Mesothelial cell of epicardium (in vitro differentiated cells): Measurements from ENCODE around the gene RAP2C. TPM values are rescaled to one million over a fixed set of nuclear protein-coding genes. Genes with fewer than 3 reads are reported as not detected.

Source experiments
- DNase-seq, 2 experiments: peaks; one replicate each; pipeline ENCODE4 v3.0.0; 2021; ENCODE audit warnings: low spot score in 2 of 2; ENCODE audit not compliant: unreplicated experiment in 2 of 2
- H3K27ac Mint-ChIP-seq: 2 replicates; pipeline ENCODE4 v1.8.0; 2021; ENCODE audit warnings: mixed read lengths
- H3K27me3 Mint-ChIP-seq: 2 replicates; pipeline ENCODE4 v1.8.0; 2021; ENCODE audit warnings: low read depth, mixed read lengths
- H3K36me3 Mint-ChIP-seq: 2 replicates; pipeline ENCODE4 v1.8.0; 2021; ENCODE audit warnings: mixed read lengths
- H3K4me1 Mint-ChIP-seq: 2 replicates; pipeline ENCODE4 v1.8.0; 2021; ENCODE audit warnings: mixed read lengths
- H3K4me3 Mint-ChIP-seq: 2 replicates; pipeline ENCODE4 v1.8.0; 2021; ENCODE audit warnings: mild to moderate bottlenecking, moderate library complexity, mixed read lengths
- H3K9me3 Mint-ChIP-seq: 2 replicates; pipeline ENCODE4 v1.8.0; 2021; ENCODE audit warnings: mixed read lengths
- total RNA-seq: library from RNA; stranded (reverse); gene quantifications from 3 replicates; pipeline ENCODE4 v1.2.1, GENCODE V29; 2021
- TF ChIP-seq, protein P1 (sequence below): fragments of 200-600 bp; sonication (generic); IDR thresholded peaks from one replicate; pipeline ENCODE4 v1.5.0; 2021; ENCODE audit warnings: antibody characterized with exemption; ENCODE audit not compliant: unreplicated experiment

Gene RAP2C
- total RNA-seq, 1 donor from 2014 or later: 85.0 TPM

DNA sequence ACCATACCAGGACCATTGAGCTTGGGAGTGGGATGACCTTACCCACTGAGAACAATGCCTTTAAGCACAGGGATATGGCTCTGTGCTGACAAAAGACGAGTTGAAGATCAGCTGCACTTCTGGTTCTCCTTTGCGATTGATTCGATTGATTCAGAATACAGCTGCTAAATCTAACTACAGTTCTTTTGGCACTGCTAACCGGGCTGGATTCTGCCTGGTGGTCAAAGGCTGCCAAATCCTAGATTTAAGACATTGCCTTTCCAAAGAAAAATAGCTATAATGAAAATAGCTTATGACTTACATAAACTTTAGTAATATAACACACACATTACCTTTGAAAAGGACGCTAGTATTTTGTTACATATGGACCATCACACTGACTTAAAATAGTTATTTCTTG is 18.3 kb downstream of the RAP2C start:
- Mint-ChIP-seq H3K9me3 (peaks cover 5% of the 10 kb centered on the region), H3K36me3 (peaks cover 20% of the 10 kb centered on the region), H3K4me3 (no peak overlapping the region), H3K27me3 (no peaks in the 10 kb centered on the region), H3K4me1 (peaks cover 23% of the 10 kb centered on the region), H3K27ac (no peak overlapping the region)
- DNase-seq: no peak
- TF ChIP-seq, protein P1, sequence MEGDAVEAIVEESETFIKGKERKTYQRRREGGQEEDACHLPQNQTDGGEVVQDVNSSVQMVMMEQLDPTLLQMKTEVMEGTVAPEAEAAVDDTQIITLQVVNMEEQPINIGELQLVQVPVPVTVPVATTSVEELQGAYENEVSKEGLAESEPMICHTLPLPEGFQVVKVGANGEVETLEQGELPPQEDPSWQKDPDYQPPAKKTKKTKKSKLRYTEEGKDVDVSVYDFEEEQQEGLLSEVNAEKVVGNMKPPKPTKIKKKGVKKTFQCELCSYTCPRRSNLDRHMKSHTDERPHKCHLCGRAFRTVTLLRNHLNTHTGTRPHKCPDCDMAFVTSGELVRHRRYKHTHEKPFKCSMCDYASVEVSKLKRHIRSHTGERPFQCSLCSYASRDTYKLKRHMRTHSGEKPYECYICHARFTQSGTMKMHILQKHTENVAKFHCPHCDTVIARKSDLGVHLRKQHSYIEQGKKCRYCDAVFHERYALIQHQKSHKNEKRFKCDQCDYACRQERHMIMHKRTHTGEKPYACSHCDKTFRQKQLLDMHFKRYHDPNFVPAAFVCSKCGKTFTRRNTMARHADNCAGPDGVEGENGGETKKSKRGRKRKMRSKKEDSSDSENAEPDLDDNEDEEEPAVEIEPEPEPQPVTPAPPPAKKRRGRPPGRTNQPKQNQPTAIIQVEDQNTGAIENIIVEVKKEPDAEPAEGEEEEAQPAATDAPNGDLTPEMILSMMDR: no peak

DNA sequence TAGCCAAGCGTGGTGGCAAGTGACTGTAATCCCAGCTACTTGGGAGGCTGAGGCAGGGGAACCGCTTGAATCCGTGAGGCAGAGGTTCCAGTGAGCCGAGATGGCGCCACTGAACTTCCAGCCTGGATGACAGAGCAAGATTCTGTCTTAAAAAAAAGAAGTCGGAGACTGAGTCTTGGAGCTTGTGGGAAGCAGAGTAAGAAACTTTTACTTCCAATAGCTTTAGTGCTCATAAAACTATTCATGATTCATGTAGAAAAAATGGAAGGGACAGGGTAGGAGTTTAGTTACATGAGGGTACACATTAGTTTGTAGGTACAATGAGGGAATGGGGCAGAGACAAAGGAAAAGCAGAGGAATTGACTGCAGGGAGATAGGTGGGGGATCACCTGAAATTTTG is 19.3 kb downstream of the RAP2C start:
- Mint-ChIP-seq H3K4me3 (no peak overlapping the region), H3K36me3 (peaks cover 20% of the 10 kb centered on the region), H3K27ac (peak overlapping the region; percentile 36), H3K9me3 (peaks cover 5% of the 10 kb centered on the region), H3K4me1 (peaks cover 16% of the 10 kb centered on the region), H3K27me3 (no peaks in the 10 kb centered on the region)
- DNase-seq: no peak
- TF ChIP-seq, protein P1: no peak

DNA sequence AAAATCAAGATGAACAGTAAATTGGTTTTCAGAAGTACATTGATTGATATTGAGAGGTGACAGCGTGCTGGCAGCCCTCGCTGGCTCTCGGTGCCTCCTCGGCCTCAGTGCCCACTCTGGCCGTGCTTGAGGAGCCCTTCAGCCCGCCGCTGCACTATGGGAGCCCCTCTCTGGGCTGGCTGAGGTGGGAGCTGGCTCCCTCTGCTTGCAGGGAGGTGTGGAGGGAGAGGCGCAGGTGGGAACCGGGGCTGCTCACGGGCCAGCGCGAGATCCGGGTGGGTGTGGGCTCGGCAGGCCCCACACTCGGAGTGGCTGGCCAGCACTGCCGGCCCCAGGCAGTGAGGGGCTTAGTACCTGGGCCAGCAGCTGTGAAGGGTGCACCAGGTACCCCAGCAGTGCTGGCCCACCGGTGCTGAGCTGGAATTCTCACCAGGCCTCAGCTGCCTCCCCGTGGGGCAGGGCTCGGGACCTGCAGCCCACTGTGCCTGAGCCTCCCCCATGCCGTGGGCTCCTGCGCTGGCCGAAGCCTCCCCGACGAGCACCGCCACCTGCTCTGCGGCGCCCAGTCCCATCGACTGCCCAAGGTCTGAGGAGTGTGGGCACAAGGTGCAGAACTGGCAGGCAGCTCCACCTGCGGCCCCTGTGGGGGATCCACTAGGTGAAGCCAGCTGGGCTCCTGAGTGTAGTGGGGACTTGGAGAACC is 25.2 kb downstream of the RAP2C start:
- H3K36me3 Mint-ChIP-seq: peaks cover 14% of the 10 kb centered on the region
- H3K27ac Mint-ChIP-seq: no peak overlapping the region
- H3K27me3 Mint-ChIP-seq: no peaks in the 10 kb centered on the region
- H3K4me1 Mint-ChIP-seq: peaks cover 14% of the 10 kb centered on the region
- peaks cover 5% of the 10 kb centered on the region for H3K9me3 Mint-ChIP-seq
- no peak overlapping the region for H3K4me3 Mint-ChIP-seq
- no peak for DNase-seq
- TF ChIP-seq, protein P1: no peak

DNA sequence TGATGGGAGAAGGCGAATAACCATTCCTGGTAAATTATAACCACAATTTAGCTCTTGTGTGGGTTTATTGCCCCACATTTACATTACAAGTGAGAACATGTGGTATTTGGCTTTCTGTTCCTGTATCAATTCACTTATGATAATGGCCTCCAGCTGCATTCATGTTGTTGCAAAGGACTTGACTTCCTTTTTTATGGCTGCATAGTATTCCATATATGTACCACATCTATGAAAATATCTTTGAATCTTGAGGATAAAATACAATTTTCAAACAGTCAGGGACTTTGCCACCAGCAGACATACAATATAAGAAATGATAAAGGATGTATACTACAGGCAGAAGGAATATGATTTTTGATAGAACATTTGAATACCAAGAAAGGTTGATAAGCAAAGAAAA is 27.3 kb downstream of the RAP2C start:
- H3K4me1 Mint-ChIP-seq: peaks cover 27% of the 10 kb centered on the region
- no peak overlapping the region for H3K4me3 Mint-ChIP-seq
- TF ChIP-seq, protein P1: no peak
- H3K9me3 Mint-ChIP-seq: peaks cover 5% of the 10 kb centered on the region
- H3K27me3 Mint-ChIP-seq: no peaks in the 10 kb centered on the region
- peaks cover 14% of the 10 kb centered on the region for H3K36me3 Mint-ChIP-seq
- no peak overlapping the region for H3K27ac Mint-ChIP-seq
- DNase-seq: no peak

DNA sequence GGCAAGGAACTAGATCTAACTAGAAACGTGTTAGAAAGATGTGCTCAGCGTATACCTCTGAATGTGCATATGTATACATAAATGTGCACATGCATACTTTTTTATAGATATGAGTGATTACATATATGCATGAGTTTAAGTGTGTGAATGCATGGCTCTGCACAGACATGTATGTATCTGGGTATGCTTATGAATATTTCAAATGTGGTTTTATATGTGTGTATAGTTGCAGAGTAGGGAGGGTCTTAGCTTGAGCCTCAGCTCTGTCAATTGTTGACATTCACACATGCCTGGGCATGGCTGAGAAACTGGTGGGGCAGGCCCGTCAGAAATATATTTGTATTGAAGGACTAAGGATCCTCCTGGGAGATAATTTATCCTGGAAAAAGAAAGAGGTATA is 31.1 kb downstream of the RAP2C start:
- peak overlapping the region; percentile 22 for H3K27ac Mint-ChIP-seq
- H3K4me1 Mint-ChIP-seq: peaks cover 56% of the 10 kb centered on the region
- H3K4me3 Mint-ChIP-seq: no peak overlapping the region
- TF ChIP-seq, protein P1: no peak
- DNase-seq: no peak
- peaks cover 4% of the 10 kb centered on the region for H3K36me3 Mint-ChIP-seq
- H3K9me3 Mint-ChIP-seq: no peaks in the 10 kb centered on the region
- no peaks in the 10 kb centered on the region for H3K27me3 Mint-ChIP-seq
